ENCODE measurements around the gene MMP12.

The MMP12 gene

GRCh38 chr11:102837646-102838045 is 37.1 kb downstream of the MMP12 start:
- Histone ChIP-seq H3K4me3 (ENCODE audit: insufficient read depth, low read length, poor library complexity, severe bottlenecking) (no peak overlapping the region), H3K4me2 (ENCODE audit: low read depth, low read length, poor library complexity, severe bottlenecking) (no peak overlapping the region), H4K20me1 (ENCODE audit: low read depth, low read length) (no peaks in the 10 kb centered on the region), H3K79me2 (ENCODE audit: insufficient read depth, low read length) (no peaks in the 10 kb centered on the region), H3K27ac (ENCODE audit: low read depth, low read length) (no peak overlapping the region), H3K9me3 (ENCODE audit: insufficient read depth, low read length) (no peaks in the 10 kb centered on the region), H3F3A (ENCODE audit: insufficient read depth) (no peaks in the 10 kb centered on the region), H2AFZ (ENCODE audit: low read depth, low read length, severe bottlenecking) (no peak overlapping the region), H3K9ac (ENCODE audit: low read length) (no peak overlapping the region), H3K27me3 (ENCODE audit: low read length) (0 out of 2 replicates have a peak, but pooled peaks cover 2% of the 10 kb centered on the region), H3K36me3 (ENCODE audit: low read length) (no peaks in the 10 kb centered on the region), H3K9me2 (replicated peaks; ENCODE audit: insufficient read depth, low read length) (no peaks in the 10 kb centered on the region)
- no peak for TF ChIP-seq CTCF (IDR thresholded peaks at IDR 0.05; ENCODE audit: insufficient read depth, low read length, poor library complexity, severe bottlenecking)
- TF ChIP-seq EZH2phosphoT487 (conservative IDR thresholded peaks at IDR 0.05; ENCODE audit: low read length): no peak

- no peak overlapping the region for H3K4me2 ChIP-seq (ENCODE audit: low read depth, low read length, poor library complexity, severe bottlenecking)
- no peaks in the 10 kb centered on the region for H3K9me3 ChIP-seq (ENCODE audit: insufficient read depth, low read length)
- H3K4me3 ChIP-seq (ENCODE audit: insufficient read depth, low read length, poor library complexity, severe bottlenecking): no peak overlapping the region
- no peaks in the 10 kb centered on the region for H3K9me2 ChIP-seq (replicated peaks; ENCODE audit: insufficient read depth, low read length)
- no peak overlapping the region for H3K9ac ChIP-seq (ENCODE audit: low read length)
- no peak overlapping the region for H2AFZ ChIP-seq (ENCODE audit: low read depth, low read length, severe bottlenecking)
- H3K36me3 ChIP-seq (ENCODE audit: low read length): no peaks in the 10 kb centered on the region
- no peak overlapping the region for H3K27ac ChIP-seq (ENCODE audit: low read depth, low read length)
- H3K27me3 ChIP-seq (ENCODE audit: low read length): 0 out of 2 replicates have a peak, but pooled peaks cover 2% of the 10 kb centered on the region
- no peaks in the 10 kb centered on the region for H3K79me2 ChIP-seq (ENCODE audit: insufficient read depth, low read length)
- no peak for TF ChIP-seq EZH2phosphoT487 (conservative IDR thresholded peaks at IDR 0.05; ENCODE audit: low read length)
- no peak for TF ChIP-seq CTCF (IDR thresholded peaks at IDR 0.05; ENCODE audit: insufficient read depth, low read length, poor library complexity, severe bottlenecking)
- H3F3A ChIP-seq (ENCODE audit: insufficient read depth): no peaks in the 10 kb centered on the region
- H4K20me1 ChIP-seq (ENCODE audit: low read depth, low read length): no peaks in the 10 kb centered on the region
These were observed 37.6 kb downstream of the MMP12 start for GRCh38 chr11:102837156-102837555.

- H2AFZ ChIP-seq (ENCODE audit: low read depth, low read length, severe bottlenecking): no peak overlapping the region
- no peaks in the 10 kb centered on the region for H3K9me3 ChIP-seq (ENCODE audit: insufficient read depth, low read length)
- no peak overlapping the region for H3K9ac ChIP-seq (ENCODE audit: low read length)
- H3F3A ChIP-seq (ENCODE audit: insufficient read depth): no peaks in the 10 kb centered on the region
- no peak overlapping the region for H3K4me2 ChIP-seq (ENCODE audit: low read depth, low read length, poor library complexity, severe bottlenecking)
- H3K9me2 ChIP-seq (replicated peaks; ENCODE audit: insufficient read depth, low read length): no peaks in the 10 kb centered on the region
- H3K4me3 ChIP-seq (ENCODE audit: insufficient read depth, low read length, poor library complexity, severe bottlenecking): no peak overlapping the region
- no peaks in the 10 kb centered on the region for H4K20me1 ChIP-seq (ENCODE audit: low read depth, low read length)
- H3K79me2 ChIP-seq (ENCODE audit: insufficient read depth, low read length): no peaks in the 10 kb centered on the region
- 0 out of 2 replicates have a peak, but pooled peaks cover 2% of the 10 kb centered on the region for H3K27me3 ChIP-seq (ENCODE audit: low read length)
- no peak overlapping the region for H3K27ac ChIP-seq (ENCODE audit: low read depth, low read length)
- no peaks in the 10 kb centered on the region for H3K36me3 ChIP-seq (ENCODE audit: low read length)
- no peak for TF ChIP-seq CTCF (IDR thresholded peaks at IDR 0.05; ENCODE audit: insufficient read depth, low read length, poor library complexity, severe bottlenecking)
- TF ChIP-seq EZH2phosphoT487 (conservative IDR thresholded peaks at IDR 0.05; ENCODE audit: low read length): no peak
These were observed 38.4 kb downstream of the MMP12 start for GRCh38 chr11:102836290-102836875.
